ENCODE results near the gene TOR1AIP1. TPM values are rescaled to one million over a fixed set of nuclear protein-coding genes. Genes with fewer than 3 reads are reported as not detected.

Gene TOR1AIP1
- total and polyA plus RNA-seq, 2 of the 4 experiments (the other 2 are of a cell fraction): 20.7 to 64.5 TPM

DNA sequence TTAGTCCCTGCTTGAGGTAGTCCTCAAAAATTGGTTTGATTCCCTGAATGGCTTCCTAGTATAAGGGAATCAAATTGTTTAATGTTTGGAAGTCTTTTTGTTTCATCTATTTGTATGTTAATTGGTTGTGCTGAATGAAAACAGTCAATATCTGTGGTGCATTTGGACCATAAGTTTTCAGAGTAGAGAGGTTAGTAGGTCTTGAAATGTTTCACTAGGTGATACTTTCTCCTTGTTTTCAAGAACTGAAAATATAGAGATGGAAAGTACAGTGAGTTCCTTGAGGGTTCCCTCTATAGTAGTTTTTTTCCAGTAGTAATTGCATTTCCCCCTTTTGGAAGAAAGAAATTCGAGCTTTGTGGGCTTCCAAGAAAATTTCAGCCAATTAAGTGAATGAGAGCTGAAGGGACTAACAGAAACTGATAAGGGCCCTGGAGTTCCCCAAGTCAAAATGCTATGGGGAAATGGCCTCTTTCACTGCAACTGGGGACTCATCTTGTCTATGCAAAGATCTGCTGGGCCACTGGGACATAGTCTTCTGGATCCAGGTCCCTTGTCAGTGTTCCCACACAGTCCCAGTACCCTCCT is 53.9 kb downstream of the TOR1AIP1 start:
- H3K79me1 ChIP-seq (ENCODE audit: low read depth in 1 of 2, low read length in 2 of 2): no peaks in the 10 kb centered on the region
- no peak overlapping the region for H4K8ac ChIP-seq (ENCODE audit: low read depth in 2 of 2, low read length in 2 of 2)
- no peak overlapping the region for H3K9ac ChIP-seq (ENCODE audit: low read depth, low read length)
- DNase-seq (no peak), ATAC-seq (ENCODE audit: low read depth) (no peak)
- in situ Hi-C loops (cut with MboI; ENCODE audit: low sequenced_read_pairs): no loop called here
- no peak overlapping the region for H3K14ac ChIP-seq (replicated peaks; ENCODE audit: low read depth, low read length)
- H4K5ac ChIP-seq (ENCODE audit: low read depth, low read length): no peak overlapping the region
- H3K4me1 ChIP-seq (ENCODE audit: control insufficient read depth, insufficient read depth, low read length): no peaks in the 10 kb centered on the region
- H4K20me1 ChIP-seq (ENCODE audit: insufficient read depth, low read length): no peaks in the 10 kb centered on the region
- H3K9me1 ChIP-seq (ENCODE audit: insufficient read depth, low read length): no peaks in the 10 kb centered on the region
- H3K4ac ChIP-seq (ENCODE audit: low read depth, low read length): no peak overlapping the region
- H3K56ac ChIP-seq (ENCODE audit: extremely low read depth, insufficient read depth, low read length): no peak overlapping the region
- no peak overlapping the region for H2AK5ac ChIP-seq (ENCODE audit: low read depth, low read length)
- H2BK120ac ChIP-seq (ENCODE audit: low read depth, low read length): no peak overlapping the region
- H4K91ac ChIP-seq (ENCODE audit: insufficient read depth, low read depth, low read length): no peak overlapping the region
- ChIA-PET CTCF (no interaction called here), POLR2A (ENCODE audit: unreplicated experiment) (no interaction called here)
- no peak overlapping the region for H3K27ac ChIP-seq (ENCODE audit: insufficient read depth, low read length)
- no peak overlapping the region for H3K4me2 ChIP-seq (ENCODE audit: low read depth, low read length)
- intact Hi-C loops (cut with micrococcal nuclease): no loop called here
- H3K9me3 ChIP-seq (ENCODE audit: control insufficient read depth, insufficient read depth, low read length): no peaks in the 10 kb centered on the region
- H3K36me3 ChIP-seq (ENCODE audit: control insufficient read depth, insufficient read depth, low read length): no peaks in the 10 kb centered on the region
- H2BK5ac ChIP-seq (ENCODE audit: low read depth, low read length, poor library complexity, severe bottlenecking): no peak overlapping the region
- WGBS, 2 experiments (ENCODE audit: extremely low coverage in 2 of 2, insufficient read length in 1 of 2): no CpG with 5 or more reads among the region's 1 CpG
- H2BK20ac ChIP-seq (ENCODE audit: low read depth, low read length): no peak overlapping the region
- no peak overlapping the region for H2BK15ac ChIP-seq (ENCODE audit: low read depth, low read length)
- dilution Hi-C loops (cut with HindIII; ENCODE audit: low sequenced_read_pairs, unreplicated experiment): no loop called here
- no TSS peak for BruUV-seq (replicated peaks)
- H2AK9ac ChIP-seq (replicated peaks; ENCODE audit: low read depth, low read length, poor library complexity): no peak overlapping the region
- H3K27me3 ChIP-seq (ENCODE audit: control insufficient read depth, insufficient read depth, low read length): peaks cover 5% of the 10 kb centered on the region
- no peak for TF ChIP-seq MAFK (IDR thresholded peaks at IDR 0.05; ENCODE audit: low read depth, low read length)
- TF ChIP-seq RCOR1 (IDR thresholded peaks at IDR 0.05; ENCODE audit: insufficient replicate concordance, low read length): no peak
- TF ChIP-seq POLR2A (IDR thresholded peaks at IDR 0.05; ENCODE audit: low read depth, low read length): no peak
- TF ChIP-seq CEBPB (IDR thresholded peaks at IDR 0.05; ENCODE audit: low read depth, low read length): no peak
- TF ChIP-seq, protein P1, sequence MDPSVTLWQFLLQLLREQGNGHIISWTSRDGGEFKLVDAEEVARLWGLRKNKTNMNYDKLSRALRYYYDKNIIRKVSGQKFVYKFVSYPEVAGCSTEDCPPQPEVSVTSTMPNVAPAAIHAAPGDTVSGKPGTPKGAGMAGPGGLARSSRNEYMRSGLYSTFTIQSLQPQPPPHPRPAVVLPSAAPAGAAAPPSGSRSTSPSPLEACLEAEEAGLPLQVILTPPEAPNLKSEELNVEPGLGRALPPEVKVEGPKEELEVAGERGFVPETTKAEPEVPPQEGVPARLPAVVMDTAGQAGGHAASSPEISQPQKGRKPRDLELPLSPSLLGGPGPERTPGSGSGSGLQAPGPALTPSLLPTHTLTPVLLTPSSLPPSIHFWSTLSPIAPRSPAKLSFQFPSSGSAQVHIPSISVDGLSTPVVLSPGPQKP (IDR thresholded peaks at IDR 0.05; ENCODE audit: borderline replicate concordance, low read depth, low read length): no peak
- TF ChIP-seq RAD21 (IDR thresholded peaks at IDR 0.05; ENCODE audit: low read length): no peak
- TF ChIP-seq, protein P2, sequence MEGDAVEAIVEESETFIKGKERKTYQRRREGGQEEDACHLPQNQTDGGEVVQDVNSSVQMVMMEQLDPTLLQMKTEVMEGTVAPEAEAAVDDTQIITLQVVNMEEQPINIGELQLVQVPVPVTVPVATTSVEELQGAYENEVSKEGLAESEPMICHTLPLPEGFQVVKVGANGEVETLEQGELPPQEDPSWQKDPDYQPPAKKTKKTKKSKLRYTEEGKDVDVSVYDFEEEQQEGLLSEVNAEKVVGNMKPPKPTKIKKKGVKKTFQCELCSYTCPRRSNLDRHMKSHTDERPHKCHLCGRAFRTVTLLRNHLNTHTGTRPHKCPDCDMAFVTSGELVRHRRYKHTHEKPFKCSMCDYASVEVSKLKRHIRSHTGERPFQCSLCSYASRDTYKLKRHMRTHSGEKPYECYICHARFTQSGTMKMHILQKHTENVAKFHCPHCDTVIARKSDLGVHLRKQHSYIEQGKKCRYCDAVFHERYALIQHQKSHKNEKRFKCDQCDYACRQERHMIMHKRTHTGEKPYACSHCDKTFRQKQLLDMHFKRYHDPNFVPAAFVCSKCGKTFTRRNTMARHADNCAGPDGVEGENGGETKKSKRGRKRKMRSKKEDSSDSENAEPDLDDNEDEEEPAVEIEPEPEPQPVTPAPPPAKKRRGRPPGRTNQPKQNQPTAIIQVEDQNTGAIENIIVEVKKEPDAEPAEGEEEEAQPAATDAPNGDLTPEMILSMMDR (conservative IDR thresholded peaks at IDR 0.05; ENCODE audit: low read depth, low read length): no peak
- no peak for TF ChIP-seq FOS (IDR thresholded peaks at IDR 0.05; ENCODE audit: low read depth, low read length)
- no peak for TF ChIP-seq RFX5 (IDR thresholded peaks at IDR 0.05; ENCODE audit: low read depth, low read length)
- TF ChIP-seq, protein P3, sequence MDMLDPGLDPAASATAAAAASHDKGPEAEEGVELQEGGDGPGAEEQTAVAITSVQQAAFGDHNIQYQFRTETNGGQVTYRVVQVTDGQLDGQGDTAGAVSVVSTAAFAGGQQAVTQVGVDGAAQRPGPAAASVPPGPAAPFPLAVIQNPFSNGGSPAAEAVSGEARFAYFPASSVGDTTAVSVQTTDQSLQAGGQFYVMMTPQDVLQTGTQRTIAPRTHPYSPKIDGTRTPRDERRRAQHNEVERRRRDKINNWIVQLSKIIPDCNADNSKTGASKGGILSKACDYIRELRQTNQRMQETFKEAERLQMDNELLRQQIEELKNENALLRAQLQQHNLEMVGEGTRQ (IDR thresholded peaks at IDR 0.05; ENCODE audit: low read depth, low read length): no peak
- no peak for TF ChIP-seq NFE2L2 (IDR thresholded peaks at IDR 0.05; ENCODE audit: low read depth, low read length)
- TF ChIP-seq MAZ (IDR thresholded peaks at IDR 0.05; ENCODE audit: borderline replicate concordance, low read depth, low read length): no peak
- no peak for TF ChIP-seq MXI1 (IDR thresholded peaks at IDR 0.05; ENCODE audit: borderline replicate concordance, low read depth, low read length)
- no peak for TF ChIP-seq BHLHE40 (IDR thresholded peaks at IDR 0.05; ENCODE audit: low read depth, low read length)
- TF ChIP-seq CHD1 (IDR thresholded peaks at IDR 0.05; ENCODE audit: low read depth, low read length): no peak
- no peak for TF ChIP-seq SMC3 (IDR thresholded peaks at IDR 0.05; ENCODE audit: low read depth, low read length)
- no peak overlapping the region for H2AFZ ChIP-seq (replicated peaks; ENCODE audit: low read length, poor library complexity)
- no peak overlapping the region for H3K18ac ChIP-seq (ENCODE audit: low read depth, low read length)
- no peak overlapping the region for H3K23ac ChIP-seq (ENCODE audit: low read depth, low read length)
- no peak overlapping the region for H3K4me3 ChIP-seq (ENCODE audit: insufficient read depth, low read depth, low read length)

Measured in IMR-90 (cell line).